OCI-LY7 (cell line): ENCODE results near the gene RHOT1. TPM values are rescaled to one million over a fixed set of nuclear protein-coding genes. Genes with fewer than 3 reads are reported as not detected.

ENCODE experiments used
- BruUV-seq: library from RNA; stranded (reverse); fragments of 400-500 nt; replicated peaks from 2 replicates; lab custom pipeline; 2021; lab: Mats Ljungman, UMichigan
- CTCF ChIA-PET: fragments of 300-600 bp; sonication (Branson Sonifier 250); formaldehyde crosslinking; loops from one replicate; lab custom pipeline; 2022; ENCODE audit warnings: antibody characterized with exemption; ENCODE audit not compliant: unreplicated experiment; lab: Charles Lee
- POLR2A ChIA-PET: fragments of 300-600 bp; sonication (Branson Sonifier 250); formaldehyde crosslinking; loops from one replicate; lab custom pipeline; 2022; ENCODE audit warnings: antibody characterized with exemption; lab: Charles Lee
- DNase-seq: peaks from one replicate; pipeline ENCODE4 v3.0.0-alpha.2; 2015; ENCODE audit warnings: low spot score
- H2AFZ ChIP-seq: fragments of 200-600 bp; sonication (generic), shearing (Covaris generic); 2 replicates; pipeline ENCODE4 v1.6.1; 2014; ENCODE audit warnings: mild to moderate bottlenecking, antibody characterized with exemption, low read length, moderate library complexity
- H3K27ac ChIP-seq: fragments of 200-600 bp; sonication (generic); 2 replicates; pipeline ENCODE4 v1.5.1; 2014; ENCODE audit warnings: mixed run types, low read depth, mild to moderate bottlenecking, moderate library complexity, low read length, inconsistent platforms; ENCODE audit not compliant: poor library complexity, severe bottlenecking
- H3K36me3 ChIP-seq: fragments of 200-600 bp; sonication (generic); 2 replicates; pipeline ENCODE4 v1.6.1; 2014; ENCODE audit warnings: mild to moderate bottlenecking, antibody characterized with exemption, low read length, moderate library complexity, mixed read lengths; ENCODE audit not compliant: insufficient read depth
- H3K4me1 ChIP-seq: fragments of 200-600 bp; sonication (generic); 2 replicates; pipeline ENCODE4 v1.5.1; 2014; ENCODE audit warnings: mild to moderate bottlenecking, low read length; ENCODE audit not compliant: insufficient read depth, poor library complexity, severe bottlenecking
- H3K4me2 ChIP-seq: fragments of 200-600 bp; sonication (generic); 2 replicates; pipeline ENCODE4 v1.6.1; 2014; ENCODE audit warnings: mild to moderate bottlenecking, low read length
- H3K4me3 ChIP-seq: fragments of 200-600 bp; sonication (generic); 2 replicates; pipeline ENCODE4 v1.5.1; 2014; ENCODE audit warnings: mild to moderate bottlenecking, low read depth, low read length; ENCODE audit not compliant: poor library complexity, severe bottlenecking
- H3K79me2 ChIP-seq: fragments of 200-600 bp; sonication (generic); 2 replicates; pipeline ENCODE4 v1.6.1; 2016; ENCODE audit warnings: low read depth, mild to moderate bottlenecking, low read length, moderate library complexity, mixed read lengths; ENCODE audit not compliant: insufficient read depth
- H3K9me2 ChIP-seq: fragments of 200-600 bp; sonication (generic); 2 replicates; pipeline ENCODE4 v1.6.1; 2016; ENCODE audit warnings: mild to moderate bottlenecking, low read length, mixed read lengths; ENCODE audit not compliant: insufficient read depth
- H3K9me3 ChIP-seq: fragments of 200-600 bp; sonication (generic); 2 replicates; pipeline ENCODE4 v1.6.1; 2014; ENCODE audit warnings: mild to moderate bottlenecking, mixed run types, low read length, mixed read lengths
- H4K20me1 ChIP-seq: fragments of 200-600 bp; sonication (generic); 2 replicates; pipeline ENCODE4 v1.6.1; 2014; ENCODE audit warnings: mild to moderate bottlenecking, antibody characterized with exemption, low read length, moderate library complexity, mixed read lengths; ENCODE audit not compliant: insufficient read depth
- CTCF ChIP-seq: fragments of 200-600 bp; sonication (generic); conservative IDR thresholded peaks from 2 replicates; pipeline ENCODE4 v1.5.1; 2014; ENCODE audit warnings: mild to moderate bottlenecking, antibody characterized with exemption, low read length, moderate library complexity, mixed read lengths
- EZH2phosphoT487 ChIP-seq: fragments of 200-600 bp; sonication (generic); IDR thresholded peaks from 2 replicates; pipeline ENCODE4 v1.6.1; 2018; ENCODE audit warnings: low read depth, borderline replicate concordance, mild to moderate bottlenecking, mixed run types, antibody characterized with exemption, low read length, moderate library complexity, mixed read lengths
- intact Hi-C: fragments of 100-400 bp; cut with micrococcal nuclease; formaldehyde crosslinking; loops from one replicate; pipeline ENCODE4 v1.10.0; 2022; ENCODE audit not compliant: unreplicated experiment
- total RNA-seq, 2 experiments: library from RNA; depleted of rRNA in 1 of 2; stranded (reverse); fragments of >200 nt in 1 of 2; shearing (Covaris generic) in 1 of 2; gene quantifications; 2 replicates each; pipeline ENCODE4 v1.2.3, GENCODE V29; 2014 to 2022

The RHOT1 gene
- total RNA-seq, 2 experiments from 2014 or later = 19.4 to 24.2 TPM

- DNase-seq = no peak
Measured at GRCh38 chr17:32222621-32223020, 80.3 kb downstream of the RHOT1 start.

DNA sequence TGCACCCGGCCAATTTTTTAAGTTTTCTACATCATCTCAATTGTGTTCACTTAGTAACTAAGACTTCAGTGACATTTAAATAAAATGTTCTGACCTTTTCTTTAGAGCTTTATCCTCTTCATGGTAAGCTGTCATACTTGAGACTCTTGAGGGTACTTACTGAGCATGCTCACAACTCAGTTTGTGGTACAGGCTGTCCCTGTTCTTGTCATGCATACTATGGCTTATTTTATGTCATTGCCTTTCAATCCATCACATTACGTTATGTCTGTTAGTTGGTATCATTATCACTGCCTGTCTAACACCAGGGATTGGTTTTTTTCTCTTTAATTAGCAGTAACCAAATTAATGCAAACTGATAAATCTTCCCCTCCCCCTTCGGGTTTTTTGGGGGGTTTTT is 81.4 kb downstream of the RHOT1 start:
- intact Hi-C loops = no loop called here
- Histone ChIP-seq H3K4me2 (no peak overlapping the region), H3K4me1 (no peaks in the 10 kb centered on the region), H4K20me1 (no peaks in the 10 kb centered on the region), H3K4me3 (no peak overlapping the region), H3K79me2 (no peaks in the 10 kb centered on the region), H3K9me3 (no peaks in the 10 kb centered on the region), H3K36me3 (peaks cover 13% of the 10 kb centered on the region; the same call in 1 of the 2 replicates), H3K27ac (no peak overlapping the region), H2AFZ (no peak overlapping the region), H3K9me2 (no peaks in the 10 kb centered on the region)
- TF ChIP-seq CTCF = no peak
- no peak for TF ChIP-seq EZH2phosphoT487
- CTCF ChIA-PET = no interaction called here
- POLR2A ChIA-PET = interaction anchor here (1.0 kb wide), 1 partner anchor 18 kb away, joined by 4 read pairs; no protein-coding TSS in a partner anchor
- DNase-seq = no peak
- no TSS peak for BruUV-seq

More at GRCh38 chr17:32222621-32223020, 80.3 kb downstream of the RHOT1 start:
- BruUV-seq = no TSS peak
- POLR2A ChIA-PET = interaction anchor here (0.7 to 1.0 kb wide), 3 partner anchors 19 to 249 kb away, joined by 3 to 4 read pairs (median 3); no protein-coding TSS in a partner anchor
- Histone ChIP-seq H2AFZ (no peak overlapping the region), H3K27ac (no peak overlapping the region), H3K79me2 (no peaks in the 10 kb centered on the region), H3K9me3 (no peaks in the 10 kb centered on the region), H4K20me1 (no peaks in the 10 kb centered on the region), H3K9me2 (no peaks in the 10 kb centered on the region), H3K36me3 (peaks cover 13% of the 10 kb centered on the region; the same call in 1 of the 2 replicates), H3K4me1 (no peaks in the 10 kb centered on the region), H3K4me2 (no peak overlapping the region), H3K4me3 (no peak overlapping the region)
- CTCF ChIA-PET = no interaction called here
- TF ChIP-seq CTCF (no peak), EZH2phosphoT487 (no peak)
- intact Hi-C loops = no loop called here

DNA sequence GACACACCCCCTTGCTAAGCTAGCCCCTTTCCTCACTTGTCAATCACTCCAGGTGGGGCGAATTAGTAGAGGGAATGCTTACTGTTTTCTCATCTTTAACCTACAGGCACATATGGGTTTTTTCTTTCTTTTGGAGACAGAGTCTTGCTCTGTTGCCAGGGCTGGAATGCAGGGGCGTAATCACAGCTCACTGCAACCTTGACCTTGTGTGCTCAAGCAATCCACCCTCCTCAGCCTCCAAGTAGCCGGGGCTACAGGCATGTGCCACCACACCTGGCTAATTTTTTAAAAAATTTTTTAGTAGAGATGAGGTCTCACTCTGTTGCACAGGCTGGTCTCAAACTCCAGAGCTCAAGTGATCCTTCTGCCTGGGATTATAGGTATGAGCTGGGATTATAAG is 84.6 kb downstream of the RHOT1 start:
- ChIA-PET CTCF (no interaction called here), POLR2A (interaction anchor here (0.6 kb wide), 1 partner anchor 449 kb away, joined by 4 read pairs; no protein-coding TSS in a partner anchor)
- no peaks in the 10 kb centered on the region for H3K9me2 ChIP-seq
- H2AFZ ChIP-seq = no peak overlapping the region
- H4K20me1 ChIP-seq = no peaks in the 10 kb centered on the region
- no peak for TF ChIP-seq EZH2phosphoT487
- TF ChIP-seq CTCF = no peak
- H3K79me2 ChIP-seq = no peaks in the 10 kb centered on the region
- H3K4me2 ChIP-seq = no peak overlapping the region
- peaks cover 13% of the 10 kb centered on the region; the same call in 1 of the 2 replicates for H3K36me3 ChIP-seq
- no peak overlapping the region for H3K4me3 ChIP-seq
- no peak for DNase-seq
- BruUV-seq = no TSS peak
- intact Hi-C loops = no loop called here
- no peaks in the 10 kb centered on the region for H3K4me1 ChIP-seq
- no peak overlapping the region for H3K27ac ChIP-seq
- H3K9me3 ChIP-seq = no peaks in the 10 kb centered on the region
